T-cell (primary cell): ENCODE results near the gene FBXL13. TPM values are rescaled to one million over a fixed set of nuclear protein-coding genes. Genes with fewer than 3 reads are reported as not detected.
"Not testable (repeated sequence)": the region's sequence is repeated elsewhere in the genome, so short reads cannot be mapped to it uniquely, and the experiment has no call there.

ENCODE experiments used
- ATAC-seq, 4 experiments: fragments of 200-7000 bp in 3 of 4; fragments of 150-1000 bp in 1 of 4; cut with Tn5 transposase; replicated peaks in 1 of 4; 1 replicate in 3 of 4; 2 replicates in 1 of 4; pipeline ENCODE4 v1.10.0; 2021; ENCODE audit warnings: moderate library complexity in 3 of 4, mild to moderate bottlenecking in 2 of 4, moderate number of reproducible peaks in 1 of 4
- CTCF ChIA-PET, 2 donors: fragments of 300-600 bp; sonication (Branson Sonifier 250); formaldehyde crosslinking; loops; one replicate each; lab custom pipeline; 2022; ENCODE audit warnings: antibody characterized with exemption in 2 of 2; lab: Charles Lee
- POLR2A ChIA-PET, 2 donors: fragments of 300-600 bp; sonication (Branson Sonifier 250); formaldehyde crosslinking; loops; one replicate each; lab custom pipeline; 2022; ENCODE audit warnings: antibody characterized with exemption in 2 of 2; lab: Charles Lee
- DNase-seq, 35 experiments: peaks; one replicate each; pipeline versions ENCODE4 v3.0.0 to v3.0.0-alpha.2; 2013 to 2023
- H3K27ac ChIP-seq: one replicate; pipeline ENCODE4 v1.5.1; 2013; ENCODE audit warnings: low read length
- H3K27me3 ChIP-seq, 2 experiments: replicated peaks in 1 of 2; 1 replicate in 1 of 2; 2 replicates in 1 of 2; pipeline versions ENCODE4 v1.6.1 to v1.7.0; 2013; ENCODE audit warnings: low read length in 1 of 2, mixed read lengths in 1 of 2; ENCODE audit not compliant: control insufficient read depth in 2 of 2, insufficient read depth in 2 of 2; ENCODE audit errors: extremely low read depth in 1 of 2
- H3K36me3 ChIP-seq, 2 donors: 1 replicate in 1 of 2; 2 replicates in 1 of 2; pipeline versions ENCODE4 v1.6.1 to v1.7.0; 2013; ENCODE audit warnings: low read length in 1 of 2; ENCODE audit not compliant: control insufficient read depth in 2 of 2, insufficient read depth in 1 of 2; ENCODE audit errors: extremely low read depth in 1 of 2
- H3K4me1 ChIP-seq, 2 experiments: 1 replicate in 1 of 2; 2 replicates in 1 of 2; pipeline versions ENCODE4 v1.6.1 to v1.7.0; 2013; ENCODE audit warnings: low read length in 2 of 2, mixed read lengths in 1 of 2; ENCODE audit not compliant: insufficient read depth in 2 of 2, control insufficient read depth in 1 of 2; ENCODE audit errors: extremely low read depth in 1 of 2
- H3K4me3 ChIP-seq, 2 donors: 1 replicate in 1 of 2; 2 replicates in 1 of 2; pipeline versions ENCODE4 v1.5.1 to v1.7.0; 2013; ENCODE audit warnings: mild to moderate bottlenecking in 2 of 2, low read length in 1 of 2, moderate library complexity in 1 of 2; ENCODE audit not compliant: control insufficient read depth in 1 of 2; ENCODE audit errors: extremely low read depth in 1 of 2
- H3K9me3 ChIP-seq: 2 replicates; pipeline ENCODE4 v1.7.0; 2013
- H3K27ac Mint-ChIP-seq, 2 donors: one replicate each; pipeline ENCODE4 v1.8.0; 2020 to 2021; ENCODE audit warnings: mild to moderate bottlenecking in 2 of 2, mixed read lengths in 2 of 2
- H3K27me3 Mint-ChIP-seq, 2 donors: one replicate each; pipeline ENCODE4 v1.8.0; 2021 to 2022; ENCODE audit warnings: mixed read lengths in 2 of 2
- H3K36me3 Mint-ChIP-seq: one replicate; pipeline ENCODE4 v1.8.0; 2021; ENCODE audit warnings: mixed read lengths
- H3K4me1 Mint-ChIP-seq, 3 donors: one replicate each; pipeline ENCODE4 v1.8.0; 2020 to 2022; ENCODE audit warnings: mixed read lengths in 3 of 3, mild to moderate bottlenecking in 1 of 3
- H3K4me3 Mint-ChIP-seq, 3 donors: one replicate each; pipeline ENCODE4 v1.8.0; 2020 to 2022; ENCODE audit warnings: mild to moderate bottlenecking in 3 of 3, mixed read lengths in 3 of 3, moderate library complexity in 3 of 3
- H3K9me3 Mint-ChIP-seq, 3 donors: one replicate each; pipeline ENCODE4 v1.8.0; 2020 to 2022; ENCODE audit warnings: mixed read lengths in 3 of 3
- WGBS: methylation state at CpG from one replicate; pipeline ENCODE4 v1.1.5; 2013; ENCODE audit warnings: missing lambda C conversion rate; ENCODE audit not compliant: insufficient coverage; 5-methylcytosine and 5-hydroxymethylcytosine counted together
- total RNA-seq, 35 experiments: library from RNA in 6 of 35; stranded (reverse) in 6 of 35; fragments of 120-200 nt in 1 of 35; gene quantifications; one replicate each; pipeline versions ENCODE4 v1.2.1 to v1.2.4 and lab custom pipeline; 2013 to 2026

FBXL13 gene
- total RNA-seq, 5 donors from 2014 or later (not counting 1 experiment from before 2014, with no cell fraction given): 1.3 to 2.7 (median 1.4) TPM

DNA sequence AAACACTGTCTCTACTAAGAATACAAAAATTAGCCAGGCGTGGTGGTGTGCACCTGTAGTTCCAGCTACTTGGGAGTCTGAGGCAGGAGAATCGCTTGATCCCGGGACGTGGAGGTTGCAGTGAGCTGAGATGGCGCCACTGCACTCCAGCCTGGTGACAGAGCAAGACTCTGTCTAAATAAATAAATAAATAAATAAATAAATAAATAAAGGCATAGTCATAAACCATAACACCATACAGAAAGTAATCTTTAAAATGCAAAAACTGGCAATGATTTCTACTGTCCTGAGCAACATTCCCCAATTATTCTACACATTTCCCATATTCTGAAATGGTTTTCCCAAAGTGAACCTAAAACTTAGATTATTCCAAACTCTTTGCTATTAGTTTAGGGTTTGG, 79.0 kb downstream of the FBXL13 start:
- H3K4me3 Mint-ChIP-seq, H3K4me3 ChIP-seq, H3K27me3 ChIP-seq, H3K9me3 Mint-ChIP-seq, H3K4me1 Mint-ChIP-seq, DNase-seq, H3K27ac Mint-ChIP-seq, CTCF ChIA-PET, H3K36me3 Mint-ChIP-seq, ATAC-seq, H3K27ac ChIP-seq, POLR2A ChIA-PET, H3K9me3 ChIP-seq, H3K27me3 Mint-ChIP-seq, H3K36me3 ChIP-seq, H3K4me1 ChIP-seq: not testable (repeated sequence)
- WGBS: 100% methylated on average over 1 of the region's 5 CpGs

DNA sequence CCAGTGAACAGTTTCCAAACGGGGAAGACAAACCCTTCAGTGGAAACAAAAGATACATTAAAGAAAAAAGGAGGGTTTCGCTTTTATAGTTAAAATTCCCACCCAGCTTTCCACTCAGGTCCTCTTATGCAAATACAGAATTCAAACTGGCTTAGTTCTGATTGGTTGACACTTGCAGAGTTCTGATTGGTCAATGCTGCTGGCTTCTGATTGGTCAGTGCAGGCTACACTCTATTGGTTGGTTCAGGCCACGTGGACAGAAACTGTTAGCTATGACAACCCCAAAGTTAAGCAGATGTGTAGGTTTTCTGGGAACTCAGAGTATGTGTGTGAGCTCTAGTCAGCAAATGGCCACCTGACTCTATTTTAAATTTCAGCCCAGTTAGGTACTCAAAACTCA, 80.0 kb downstream of the FBXL13 start:
- H3K4me3 Mint-ChIP-seq: no peak overlapping the region
- no peak overlapping the region for H3K27ac ChIP-seq
- H3K36me3 Mint-ChIP-seq: no peaks in the 10 kb centered on the region
- no peaks in the 10 kb centered on the region for H3K4me1 Mint-ChIP-seq
- H3K4me3 ChIP-seq: no peak overlapping the region
- H3K27me3 Mint-ChIP-seq: no peaks in the 10 kb centered on the region
- H3K27ac Mint-ChIP-seq: no peak overlapping the region
- no peak for DNase-seq
- WGBS: no CpG with 5 or more reads among the region's 3 CpGs
- H3K4me1 ChIP-seq: no peaks in the 10 kb centered on the region
- ChIA-PET CTCF (no interaction called here), POLR2A (no interaction called here)
- H3K9me3 ChIP-seq: no peaks in the 10 kb centered on the region
- H3K36me3 ChIP-seq: no peaks in the 10 kb centered on the region
- H3K9me3 Mint-ChIP-seq: no peaks in the 10 kb centered on the region
- no peak for ATAC-seq
- no peaks in the 10 kb centered on the region for H3K27me3 ChIP-seq

DNA sequence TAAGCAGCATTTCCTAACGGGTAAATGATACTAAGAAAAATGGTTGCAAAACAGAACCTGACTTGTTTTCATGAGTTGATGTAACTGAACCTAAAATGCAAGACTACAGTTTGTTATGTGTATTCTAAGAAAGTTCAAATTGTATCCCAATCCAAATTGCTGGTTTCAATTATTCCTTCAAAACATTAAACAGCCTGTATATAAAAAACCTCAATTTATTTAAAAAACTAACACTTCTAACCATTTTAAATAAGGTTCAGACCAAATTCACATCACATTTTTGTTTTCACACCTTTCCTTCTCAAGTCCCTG, 80.9 kb downstream of the FBXL13 start:
- Mint-ChIP-seq H3K4me3 (no peak overlapping the region), H3K36me3 (no peaks in the 10 kb centered on the region), H3K4me1 (no peaks in the 10 kb centered on the region), H3K27me3 (no peaks in the 10 kb centered on the region), H3K27ac (no peak overlapping the region), H3K9me3 (no peaks in the 10 kb centered on the region)
- no peak for DNase-seq
- POLR2A ChIA-PET: no interaction called here
- Histone ChIP-seq H3K27ac (no peak overlapping the region), H3K9me3 (no peaks in the 10 kb centered on the region), H3K36me3 (no peaks in the 10 kb centered on the region), H3K27me3 (no peaks in the 10 kb centered on the region), H3K4me3 (no peak overlapping the region), H3K4me1 (no peaks in the 10 kb centered on the region)
- CTCF ChIA-PET: no interaction called here
- WGBS: no CpG with 5 or more reads among the region's 1 CpG
- no peak for ATAC-seq

DNA sequence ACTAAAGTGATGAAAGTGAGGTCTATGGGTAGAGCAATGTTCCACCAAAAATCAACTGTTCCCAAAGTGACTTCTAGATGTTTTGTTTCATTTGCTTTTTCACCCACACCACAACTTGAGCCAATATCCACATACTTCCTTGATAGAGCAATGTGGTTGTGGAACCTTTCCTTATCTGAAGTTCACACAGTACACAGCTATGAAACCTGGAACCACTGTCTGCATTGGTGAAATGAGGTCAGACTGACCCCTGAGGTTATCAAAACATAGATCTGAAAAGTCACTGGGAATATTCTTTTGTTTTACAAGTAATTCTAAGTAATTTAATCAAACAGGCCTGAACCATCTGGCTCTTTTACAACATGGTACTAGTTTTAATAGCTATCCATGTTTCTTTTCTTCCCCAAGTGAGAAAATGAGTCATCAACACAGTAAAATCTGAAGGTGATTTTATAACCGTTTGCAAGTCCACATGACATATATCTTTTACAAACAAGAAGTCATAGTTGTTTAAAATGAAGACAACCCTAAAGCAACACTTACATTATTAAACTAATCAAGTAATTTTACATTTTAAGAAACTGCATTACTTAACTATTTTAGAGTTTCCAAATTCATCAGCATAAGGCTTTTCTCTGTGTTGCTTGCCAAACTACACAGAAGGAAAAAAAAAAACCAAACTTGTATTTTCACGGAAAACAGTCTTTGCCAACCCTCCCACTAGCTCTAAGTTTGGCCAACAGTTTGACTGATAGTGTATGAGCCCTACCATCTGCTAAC, 81.5 kb downstream of the FBXL13 start:
- no peaks in the 10 kb centered on the region for H3K27me3 ChIP-seq
- no peaks in the 10 kb centered on the region for H3K4me1 ChIP-seq
- no peaks in the 10 kb centered on the region for H3K9me3 ChIP-seq
- CTCF ChIA-PET: no interaction called here
- H3K27ac Mint-ChIP-seq: no peak overlapping the region
- no peaks in the 10 kb centered on the region for H3K36me3 Mint-ChIP-seq
- H3K27ac ChIP-seq: no peak overlapping the region
- no peak overlapping the region for H3K4me3 Mint-ChIP-seq
- no peaks in the 10 kb centered on the region for H3K27me3 Mint-ChIP-seq
- no peaks in the 10 kb centered on the region for H3K9me3 Mint-ChIP-seq
- no peak for ATAC-seq
- no peaks in the 10 kb centered on the region for H3K4me1 Mint-ChIP-seq
- WGBS: no CpG with 5 or more reads among the region's 2 CpGs
- no peak overlapping the region for H3K4me3 ChIP-seq
- no peaks in the 10 kb centered on the region for H3K36me3 ChIP-seq
- POLR2A ChIA-PET: no interaction called here
- DNase-seq: no peak

DNA sequence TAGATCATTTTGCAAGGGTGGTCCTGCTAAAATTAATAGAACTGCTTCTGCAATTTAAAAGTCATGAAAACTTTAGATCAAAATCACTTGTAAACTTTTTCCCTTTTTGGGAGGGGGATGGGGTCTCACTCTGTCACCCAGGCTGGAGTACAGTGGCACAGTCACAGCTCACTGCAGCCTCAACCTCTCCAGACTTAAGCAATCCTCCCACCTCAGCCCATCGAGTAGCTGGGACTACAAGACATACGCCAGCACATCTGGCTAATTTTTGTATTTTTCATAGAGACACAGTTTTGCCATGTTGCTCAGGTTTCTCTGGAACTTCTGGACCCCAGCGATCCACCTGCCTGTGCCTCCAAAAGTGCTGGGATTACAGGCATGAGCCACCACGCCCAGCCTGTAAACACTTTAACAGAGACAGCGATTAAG, 82.1 kb downstream of the FBXL13 start:
- H3K27ac Mint-ChIP-seq: no peak overlapping the region
- H3K4me3 Mint-ChIP-seq: no peak overlapping the region
- H3K4me3 ChIP-seq: no peak overlapping the region
- no peaks in the 10 kb centered on the region for H3K36me3 ChIP-seq
- ATAC-seq: no peak
- no peaks in the 10 kb centered on the region for H3K36me3 Mint-ChIP-seq
- WGBS: 90% methylated on average over 3 of the region's 5 CpGs
- H3K27ac ChIP-seq: no peak overlapping the region
- H3K9me3 ChIP-seq: no peaks in the 10 kb centered on the region
- H3K4me1 ChIP-seq: no peaks in the 10 kb centered on the region
- no peak for DNase-seq
- no peaks in the 10 kb centered on the region for H3K9me3 Mint-ChIP-seq
- no peaks in the 10 kb centered on the region for H3K4me1 Mint-ChIP-seq
- no peaks in the 10 kb centered on the region for H3K27me3 Mint-ChIP-seq
- ChIA-PET POLR2A (interaction anchor here in 1 of 2 donors (0.5 kb wide), 1 partner anchor 1789 kb away, joined by 3 read pairs; no protein-coding TSS in a partner anchor), CTCF (no interaction called here)
- no peaks in the 10 kb centered on the region for H3K27me3 ChIP-seq

DNA sequence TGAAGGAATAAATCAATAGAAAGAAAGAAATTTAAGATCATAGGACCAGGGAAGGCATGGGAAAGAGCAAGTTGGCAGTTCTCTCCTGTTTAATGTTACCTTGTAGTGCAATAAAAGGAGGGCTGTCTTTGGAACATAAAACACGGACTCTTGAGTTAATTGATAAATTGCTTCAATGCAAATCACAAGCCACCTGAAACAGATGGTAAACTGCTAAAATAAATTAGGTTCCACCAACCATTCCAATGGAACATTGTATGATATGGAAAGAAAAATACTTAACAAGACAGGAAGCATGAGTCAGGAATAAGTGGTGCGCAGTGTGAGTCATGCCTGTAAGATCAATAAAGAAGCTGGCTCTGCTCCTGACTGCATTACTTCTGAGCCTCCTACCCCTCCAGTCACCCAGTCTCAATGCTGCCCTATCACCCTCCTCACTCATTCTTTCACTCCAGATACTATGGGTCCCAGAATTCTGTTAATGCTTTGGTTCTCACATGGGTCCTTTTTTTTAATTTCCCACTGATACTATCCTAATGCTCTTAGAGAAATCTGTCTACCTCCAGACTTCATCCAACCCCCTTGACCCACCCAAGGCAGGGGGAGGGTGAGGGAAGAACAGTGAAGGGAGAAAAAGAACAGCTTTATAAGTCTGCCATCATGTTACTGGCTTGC, 82.9 kb downstream of the FBXL13 start:
- Histone ChIP-seq H3K27ac (no peak overlapping the region), H3K4me1 (no peaks in the 10 kb centered on the region), H3K36me3 (no peaks in the 10 kb centered on the region), H3K9me3 (no peaks in the 10 kb centered on the region), H3K27me3 (no peaks in the 10 kb centered on the region), H3K4me3 (no peak overlapping the region)
- ATAC-seq (no peak), DNase-seq (no peak)
- Mint-ChIP-seq H3K4me3 (no peak overlapping the region), H3K27me3 (no peaks in the 10 kb centered on the region), H3K4me1 (no peaks in the 10 kb centered on the region), H3K27ac (no peak overlapping the region), H3K36me3 (no peaks in the 10 kb centered on the region), H3K9me3 (no peaks in the 10 kb centered on the region)
- WGBS: no CpG with 5 or more reads among the region's 2 CpGs
- ChIA-PET CTCF (no interaction called here), POLR2A (interaction anchor here in 1 of 2 donors (0.5 kb wide), 1 partner anchor 1790 kb away, joined by 3 read pairs; no protein-coding TSS in a partner anchor)
